ENCODE results near the gene FARP1.

Gene FARP1

DNA sequence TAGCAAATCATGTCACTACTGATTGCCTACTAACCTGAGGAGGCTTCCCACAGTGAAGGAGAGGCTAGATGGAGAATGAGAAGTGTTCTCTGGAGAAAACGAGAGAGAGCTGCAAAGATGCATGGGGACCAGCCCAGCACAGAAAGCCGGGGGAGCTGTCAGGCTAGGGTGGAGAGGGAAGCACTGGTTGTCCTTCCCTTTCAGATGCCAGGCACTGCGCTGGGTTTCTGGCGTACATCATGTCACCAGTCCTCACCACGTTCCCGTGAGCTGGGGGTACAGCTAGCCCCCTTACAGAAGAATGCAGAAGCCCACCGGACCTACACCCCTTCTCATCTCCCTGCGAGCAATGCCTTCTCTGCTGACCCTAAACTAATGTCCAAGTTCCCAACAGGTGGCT is 348.0 kb downstream of the FARP1 start:
- no peak for DNase-seq

DNA sequence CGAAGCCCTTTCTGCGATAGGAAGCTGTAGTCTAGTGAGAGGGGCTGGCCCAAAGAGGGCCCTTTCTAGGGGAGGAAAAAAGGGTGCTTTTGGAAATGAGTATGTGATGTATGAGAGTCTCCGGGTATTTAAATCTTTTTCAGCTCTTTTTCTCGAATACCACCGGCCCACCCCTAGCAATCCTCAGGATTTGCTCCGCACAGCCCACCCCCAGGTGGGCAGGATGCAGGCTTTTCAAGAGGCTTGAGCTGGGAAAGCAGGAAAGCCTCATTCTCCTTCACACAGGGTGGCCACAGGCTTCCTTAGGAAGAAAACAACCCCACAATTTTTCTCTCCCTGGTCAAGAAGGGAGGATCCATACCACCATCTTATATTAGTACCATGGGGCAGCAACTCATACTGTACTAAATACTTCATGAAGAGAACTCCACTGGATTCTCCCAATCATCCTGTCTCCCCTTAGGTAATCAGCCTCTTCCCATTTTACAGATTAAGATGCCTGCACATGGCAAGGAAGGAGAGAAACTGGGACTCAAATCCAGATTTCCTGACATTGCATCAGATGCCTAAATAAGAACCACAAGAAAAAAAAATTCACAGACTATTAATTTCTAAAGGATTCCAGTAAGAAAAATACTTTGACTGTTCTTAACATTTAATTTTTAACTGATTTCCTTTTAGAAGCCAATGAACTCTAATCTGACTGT is 349.6 kb downstream of the FARP1 start:
- no peak for DNase-seq

GRCh38 chr13:98493042-98493712 is 350.3 kb downstream of the FARP1 start:
- no peak for DNase-seq

GRCh38 chr13:98494769-98495168 is 351.9 kb downstream of the FARP1 start:
- no peak for DNase-seq

GRCh38 chr13:98495627-98496478 is 353.0 kb downstream of the FARP1 start:
- no peak for DNase-seq

- DNase-seq = no peak
Measured at GRCh38 chr13:98496479-98496791, 353.5 kb downstream of the FARP1 start.

GRCh38 chr13:98496966-98497365 is 354.1 kb downstream of the FARP1 start:
- no peak for DNase-seq

DNA sequence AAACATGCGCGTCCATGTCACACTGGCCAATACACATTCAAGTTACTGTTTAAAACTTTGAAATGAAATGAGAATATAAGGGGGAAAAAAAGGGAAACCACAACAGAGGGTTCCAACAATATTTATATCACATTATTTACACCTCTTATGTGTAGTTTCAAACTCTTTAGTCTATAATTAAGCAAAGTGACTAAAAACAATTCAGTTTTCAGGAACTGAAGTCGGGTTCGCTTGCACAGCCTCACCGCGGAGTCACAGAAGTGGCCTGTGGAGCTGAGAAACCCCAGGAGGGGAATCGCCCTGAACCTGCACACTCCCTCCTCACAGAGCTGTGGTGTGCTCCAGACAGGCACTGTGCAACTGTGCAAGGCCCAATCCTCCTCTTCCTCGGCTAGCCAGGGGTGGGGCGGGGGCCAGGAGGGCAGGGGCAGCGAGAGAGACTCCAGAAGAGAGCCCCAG is 358.1 kb downstream of the FARP1 start:
- DNase-seq = no peak

- no peak for DNase-seq
Measured at GRCh38 chr13:98503175-98504028, 360.5 kb downstream of the FARP1 start.

DNA sequence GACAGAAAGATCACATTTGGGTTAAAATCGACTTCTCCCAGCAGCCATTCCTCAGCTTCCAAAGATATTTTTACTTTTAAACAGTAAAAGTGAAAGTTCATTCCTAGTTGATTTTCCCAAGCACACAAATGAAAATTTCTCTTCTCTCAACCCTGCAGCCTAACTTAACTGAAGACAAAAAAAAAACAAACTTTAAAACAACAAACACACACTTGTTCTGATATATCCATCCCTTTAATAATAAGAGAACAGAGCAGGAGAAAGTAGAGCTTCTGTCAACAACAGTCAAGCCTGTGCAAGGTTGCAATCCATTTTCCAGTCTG is 361.1 kb downstream of the FARP1 start:
- no peak for DNase-seq

DNA sequence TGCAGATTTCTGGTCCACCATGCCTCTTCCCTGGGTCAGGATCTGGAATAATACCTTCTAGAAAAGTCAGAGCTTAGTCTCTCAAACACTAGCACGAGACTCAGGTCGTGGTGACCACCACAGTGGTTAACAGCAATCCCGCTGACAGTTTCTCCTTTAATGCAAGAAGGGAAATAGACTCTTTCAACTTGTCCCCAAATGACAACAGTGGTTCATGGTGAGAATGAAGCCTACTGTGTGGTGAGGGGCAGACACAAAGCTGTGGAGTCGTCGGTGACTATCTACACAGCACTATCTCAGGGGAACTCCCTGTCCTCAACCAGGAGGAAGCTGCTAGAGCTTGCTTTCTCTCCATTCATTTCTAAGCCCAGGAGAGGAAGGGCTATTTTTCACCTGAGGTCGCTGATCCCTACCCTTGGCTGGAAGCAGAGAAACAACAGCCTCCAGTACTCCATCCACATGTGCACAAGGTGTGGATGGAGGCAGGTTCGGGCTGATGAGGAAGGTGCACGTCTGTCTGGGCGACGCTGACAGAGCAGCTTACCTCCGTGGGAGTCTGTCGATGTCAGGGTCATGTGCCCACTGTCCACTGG is 361.6 kb downstream of the FARP1 start:
- no peak for DNase-seq
